Measurements from ENCODE around the gene TRAP1.
A peak's percentile ranks its signal among the peaks of the same experiment; 100 is the strongest.
"Not testable (repeated sequence)": the region's sequence is repeated elsewhere in the genome, so short reads cannot be mapped to it uniquely, and the experiment has no call there.

Gene TRAP1

DNA sequence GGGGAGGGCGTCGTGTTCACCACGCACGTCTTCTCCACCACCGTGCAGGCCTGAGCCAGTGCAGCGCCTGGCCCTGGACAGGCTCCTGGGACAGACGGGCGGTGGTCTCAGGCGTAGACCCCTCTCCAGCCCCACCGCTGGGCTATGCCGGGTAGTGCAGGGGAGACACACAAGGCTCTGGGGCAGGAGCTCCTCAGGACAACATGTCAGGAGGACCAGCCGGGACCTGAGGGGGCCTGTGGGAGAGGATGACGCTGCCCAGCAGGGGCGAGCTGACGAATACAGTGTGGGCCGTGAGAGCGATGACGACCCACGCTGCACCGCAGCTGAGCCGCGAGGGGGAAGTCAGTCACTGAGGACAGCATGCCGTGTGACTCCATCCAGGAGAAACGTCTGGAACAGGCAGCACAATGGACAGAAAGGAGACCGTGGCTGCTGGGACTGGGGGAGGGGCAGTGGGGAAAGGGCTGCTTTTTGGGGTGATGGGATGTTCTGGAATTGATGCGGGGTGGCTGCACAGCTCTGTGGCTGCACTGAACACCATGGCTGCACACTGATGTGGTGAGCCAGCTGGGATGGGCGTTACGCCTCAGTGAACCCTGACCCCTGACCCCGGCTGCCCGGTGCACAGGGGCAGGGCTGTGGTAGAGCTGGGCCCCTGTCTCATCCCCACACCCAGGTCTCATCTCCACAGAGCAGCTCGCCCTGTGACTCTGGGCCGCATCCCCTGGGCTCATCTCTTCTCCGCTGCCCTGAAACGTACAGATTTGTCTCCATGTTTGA lies 42.6 kb downstream of the TRAP1 start:
- no peak for DNase-seq (ENCODE audit: low read depth in 1 of 2, low spot score in 1 of 2)

DNA sequence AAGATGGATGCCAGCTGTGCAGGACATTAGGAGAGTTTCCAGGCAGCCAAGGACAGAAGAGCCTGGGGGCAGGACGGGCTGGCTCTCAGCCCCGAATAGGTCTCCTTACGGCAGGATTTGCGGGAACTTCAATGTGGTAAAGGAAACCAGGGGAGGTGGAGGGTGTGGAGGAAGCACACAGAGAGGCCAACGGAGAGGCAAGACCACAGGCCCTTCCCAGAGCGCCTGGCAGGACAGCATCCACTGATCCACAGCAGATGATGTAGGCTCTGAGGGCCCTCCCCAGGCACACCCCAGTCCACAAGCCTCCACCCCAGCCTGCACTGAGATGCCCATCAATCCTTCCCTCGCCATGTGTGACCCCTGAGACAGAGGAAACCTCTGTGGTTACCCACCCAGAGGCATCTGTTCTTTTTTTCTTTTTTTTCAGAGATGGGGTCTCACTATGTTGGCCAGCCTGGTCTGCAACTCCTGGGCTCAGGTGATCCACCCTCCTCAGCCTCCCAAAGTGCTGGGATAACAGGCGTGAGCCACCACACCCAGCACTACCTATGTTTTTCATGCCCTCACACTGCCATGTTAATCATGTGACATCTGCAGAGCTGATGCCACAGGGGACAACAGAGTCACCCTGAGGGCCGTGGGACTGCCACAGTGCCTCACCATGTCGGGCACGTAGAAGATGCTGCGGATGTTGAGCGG lies 43.5 kb downstream of the TRAP1 start:
- DNase-seq (ENCODE audit: low read depth in 1 of 2, low spot score in 1 of 2) = no peak

DNA sequence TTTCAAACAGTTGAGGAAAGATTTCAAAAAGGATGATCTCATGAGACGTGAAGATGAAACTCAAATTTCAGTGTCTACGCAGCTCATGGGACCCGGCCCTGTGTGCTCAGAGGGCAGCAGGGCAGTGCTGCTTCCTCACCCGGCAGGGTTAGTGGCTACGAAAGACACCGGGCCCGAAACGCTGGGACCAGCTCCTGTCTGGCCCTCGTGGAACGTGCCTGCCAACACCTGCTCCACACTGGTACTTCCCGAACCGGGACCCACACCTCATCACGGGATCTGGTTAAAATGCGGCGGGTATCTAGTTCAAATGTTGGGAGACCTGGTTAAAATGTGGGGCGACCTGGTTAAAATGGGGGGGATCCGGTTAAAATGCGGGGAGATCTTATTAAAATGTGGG lies 44.1 kb downstream of the TRAP1 start:
- no peak for DNase-seq (ENCODE audit: low read depth in 1 of 2, low spot score in 1 of 2)

DNA sequence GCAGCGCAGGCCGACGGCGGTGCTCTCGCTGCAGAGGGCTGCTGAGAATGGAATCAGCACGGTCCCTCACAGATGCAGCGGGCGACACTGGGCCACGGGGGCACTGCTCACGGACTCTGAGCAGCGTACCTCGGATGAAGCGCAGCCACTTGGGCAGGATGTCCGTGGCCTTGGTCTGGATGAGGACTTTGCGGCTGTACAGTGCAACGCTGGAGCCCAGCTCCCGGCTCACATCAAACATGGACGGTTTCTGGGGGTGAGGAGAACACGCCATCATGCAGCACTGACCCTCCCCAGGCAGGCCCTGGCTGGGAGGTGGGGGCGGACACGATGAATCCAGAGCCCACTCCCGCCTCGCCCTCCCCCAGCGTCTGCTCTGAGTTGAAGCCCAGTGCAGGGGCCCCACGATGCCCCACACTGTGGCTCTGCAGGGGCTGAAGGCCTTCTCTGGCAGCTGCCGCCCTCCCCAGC lies 44.7 kb downstream of the TRAP1 start:
- no peak for DNase-seq (ENCODE audit: low read depth in 1 of 2, low spot score in 1 of 2)

DNA sequence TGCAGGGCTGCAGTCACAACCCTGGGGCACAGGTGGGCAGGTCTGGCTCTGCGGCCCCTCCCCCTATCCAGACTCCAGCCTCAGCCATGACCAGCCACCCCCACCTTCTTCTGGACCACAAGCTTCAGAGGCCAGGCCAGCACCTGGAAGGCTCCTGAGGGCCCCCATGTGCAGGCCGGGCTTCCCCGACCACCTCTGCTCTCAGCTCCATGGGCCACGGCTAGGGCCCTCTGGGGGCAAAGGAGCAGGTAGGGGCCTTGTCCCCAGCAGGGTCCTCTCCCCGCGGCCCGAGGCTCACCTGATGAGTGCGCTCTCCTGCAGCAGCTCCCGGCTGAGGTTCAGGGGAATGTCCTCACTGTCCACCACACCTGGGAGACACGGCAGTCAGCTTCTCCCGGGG lies 45.9 kb downstream of the TRAP1 start:
- no peak for DNase-seq (ENCODE audit: low read depth in 1 of 2, low spot score in 1 of 2)

DNA sequence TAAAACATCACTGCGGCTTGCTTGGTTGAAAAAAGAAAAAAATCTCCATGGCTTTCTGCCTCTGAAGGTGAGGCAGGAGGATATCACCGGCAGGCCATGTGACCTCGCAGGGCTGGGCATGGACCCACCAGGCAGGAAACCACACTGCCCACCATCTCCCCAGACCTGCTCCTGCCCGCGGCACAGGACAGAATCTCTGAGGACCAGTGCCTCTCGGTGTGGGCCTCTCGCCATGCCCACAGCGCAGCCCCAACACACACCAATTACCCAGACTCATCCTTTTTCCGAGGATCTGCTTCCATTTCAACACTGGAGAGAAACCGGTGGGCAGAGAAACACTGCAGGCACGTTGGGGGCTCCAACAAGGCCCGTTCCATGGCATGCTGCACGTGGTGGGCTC lies 46.6 kb downstream of the TRAP1 start:
- no peak for DNase-seq (ENCODE audit: low read depth in 1 of 2, low spot score in 1 of 2)

DNA sequence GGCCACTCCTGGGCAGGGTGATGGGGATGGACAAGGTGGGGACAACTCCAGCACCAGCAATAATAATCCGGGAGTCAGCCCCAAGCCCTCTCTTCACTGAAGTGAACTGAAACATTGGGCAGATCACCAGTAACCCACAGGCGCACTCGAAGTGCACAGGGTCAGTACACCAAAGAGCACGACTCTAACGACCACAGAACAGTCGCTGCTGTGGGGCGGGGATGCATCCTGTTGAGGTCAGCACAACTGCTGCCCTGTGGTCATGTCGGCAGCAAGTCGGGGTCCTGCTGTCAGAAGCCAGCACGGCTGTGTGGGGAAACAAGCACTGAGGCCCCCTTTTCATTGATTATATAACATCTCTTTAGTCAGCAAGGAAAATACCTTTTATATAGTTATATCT lies 48.2 kb downstream of the TRAP1 start:
- no peak for DNase-seq (ENCODE audit: low read depth in 1 of 2, low spot score in 1 of 2)

DNA sequence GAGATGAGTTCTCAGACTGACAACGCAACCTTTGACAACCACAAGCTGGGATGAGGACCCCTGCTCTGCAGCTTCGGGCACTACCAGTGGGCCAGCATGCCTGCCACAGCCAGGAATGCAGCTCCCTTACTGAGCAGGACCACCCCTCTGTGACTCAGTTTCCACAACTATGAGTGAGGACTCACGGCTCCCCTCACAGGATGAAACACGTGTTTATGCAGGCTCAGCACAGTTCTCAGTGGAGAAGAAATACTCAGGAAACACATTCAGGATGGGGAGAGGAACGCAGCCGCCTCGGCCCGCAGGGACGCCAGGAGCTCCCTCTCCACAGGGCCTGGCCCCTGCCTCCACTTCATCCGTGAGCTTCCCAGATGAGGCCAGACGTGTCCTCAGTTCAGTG lies 48.7 kb downstream of the TRAP1 start:
- DNase-seq (ENCODE audit: low read depth in 1 of 2, low spot score in 1 of 2) = no peak

DNA sequence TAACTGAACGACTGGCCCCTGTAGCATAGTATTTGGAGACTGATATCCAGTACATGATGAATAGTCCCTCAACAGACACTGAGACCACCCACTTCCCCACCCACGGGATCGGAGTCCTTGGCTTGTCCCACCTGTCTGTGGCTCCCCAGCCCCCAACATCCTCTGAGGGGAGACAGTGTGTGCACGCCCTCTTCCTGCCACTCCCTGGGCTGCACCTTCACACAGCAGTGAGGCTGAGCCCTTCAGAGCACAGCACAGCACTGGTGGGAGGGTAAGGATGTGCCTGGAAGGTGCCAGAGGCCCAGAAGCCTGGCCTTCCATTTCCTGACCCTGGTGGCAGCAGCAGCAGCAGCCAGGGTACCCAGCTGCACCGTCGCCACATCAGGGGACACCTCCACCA lies 51.8 kb downstream of the TRAP1 start:
- DNase-seq (ENCODE audit: low read depth in 1 of 2, low spot score in 1 of 2) = no peak

DNA sequence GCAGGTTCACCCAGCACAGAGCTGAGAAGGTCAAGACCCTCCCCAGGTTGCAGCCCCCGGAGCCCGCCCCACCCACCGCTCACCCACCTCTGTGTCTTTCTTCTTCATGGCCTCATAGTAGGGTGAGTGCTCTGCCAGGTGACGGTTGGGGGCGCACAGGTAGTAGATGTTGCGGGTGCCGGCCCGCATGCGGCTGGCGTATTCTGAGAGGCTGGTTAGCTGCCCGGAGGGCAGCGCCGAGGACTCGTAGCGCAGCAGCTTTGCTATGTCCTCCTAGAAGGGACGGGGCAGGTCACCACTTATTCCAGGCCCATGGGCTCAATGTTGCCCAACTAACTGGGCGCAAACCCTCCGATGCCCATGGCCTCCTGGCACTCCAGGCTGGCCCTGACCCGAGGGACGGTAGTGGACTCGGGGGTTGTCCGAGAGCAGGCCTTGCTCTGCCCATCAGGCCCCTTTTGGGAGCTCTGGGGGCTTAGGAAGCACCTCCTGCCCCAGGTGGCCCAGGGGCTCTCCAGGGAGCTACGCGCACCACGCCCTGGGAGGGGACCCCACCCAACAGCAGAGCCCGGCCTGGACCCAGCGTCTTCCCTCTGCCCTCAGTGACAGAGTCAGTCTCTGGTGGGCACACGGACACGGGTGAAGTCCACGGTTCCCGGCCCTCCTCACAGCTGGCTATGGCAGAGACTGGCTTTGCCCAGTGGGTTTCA lies 53.0 kb downstream of the TRAP1 start:
- no peak for DNase-seq (ENCODE audit: low read depth in 1 of 2, low spot score in 1 of 2)

DNA sequence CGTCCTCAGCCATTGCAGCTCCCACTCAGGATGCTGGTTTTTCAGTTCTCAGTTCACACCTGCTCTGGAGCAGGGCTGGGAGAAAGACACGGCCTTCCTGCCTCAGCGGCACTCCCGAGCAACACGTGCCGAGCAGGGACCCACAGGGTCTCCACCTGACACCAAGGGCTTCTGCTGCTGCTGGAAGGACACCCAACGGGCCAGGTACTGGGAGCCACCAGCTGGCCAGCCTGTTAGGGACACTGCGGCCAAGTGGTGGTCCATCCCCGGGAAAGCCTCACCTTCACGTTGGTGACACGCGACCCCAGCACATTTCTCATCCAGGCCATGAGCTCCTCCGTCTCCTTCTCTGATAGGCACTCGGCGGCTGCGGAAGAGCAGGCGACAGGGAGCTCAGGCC lies 54.7 kb downstream of the TRAP1 start:
- DNase-seq (ENCODE audit: low read depth in 1 of 2, low spot score in 1 of 2) = no peak

DNA sequence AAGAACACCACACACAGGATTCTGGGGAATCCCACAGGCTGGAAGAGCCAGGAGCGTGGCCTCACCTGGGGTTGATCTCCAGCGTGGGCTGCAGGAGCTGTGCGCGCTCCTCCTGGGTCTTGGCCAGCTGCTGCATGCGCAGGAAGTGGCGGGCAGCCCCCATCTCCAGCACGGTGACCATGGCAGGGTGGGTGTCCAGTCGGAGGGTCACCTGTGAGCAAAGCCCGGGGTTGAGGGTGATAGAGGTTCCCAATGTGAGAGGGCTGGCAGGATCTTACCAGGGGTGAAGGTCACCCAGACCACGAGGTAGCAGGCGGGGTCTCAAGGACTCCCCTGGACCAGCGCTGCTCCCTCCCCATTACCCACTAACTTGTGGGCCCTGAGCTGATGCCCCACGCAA lies 55.4 kb downstream of the TRAP1 start:
- DNase-seq (ENCODE audit: low read depth in 1 of 2, low spot score in 1 of 2) = no peak

DNA sequence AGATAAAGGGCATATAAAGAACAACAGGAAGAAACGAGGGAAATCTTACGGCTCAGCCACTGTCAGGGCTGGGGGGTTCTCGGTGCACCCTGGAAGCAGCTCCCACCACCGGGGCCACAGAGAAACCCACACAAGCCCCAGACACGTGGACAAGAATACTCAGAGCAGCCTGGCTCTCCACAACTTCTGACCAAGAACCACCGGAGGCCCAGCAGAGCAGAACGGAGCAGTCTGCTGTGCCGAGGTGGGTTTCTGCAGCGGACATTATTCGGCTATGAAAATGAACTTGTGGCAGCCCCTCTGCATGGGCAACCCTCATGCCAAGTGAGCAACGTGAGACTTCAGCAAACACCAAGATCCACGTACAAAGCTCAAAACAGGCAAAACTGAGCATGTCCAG lies 56.0 kb downstream of the TRAP1 start:
- no peak for DNase-seq (ENCODE audit: low read depth in 1 of 2, low spot score in 1 of 2)

DNA sequence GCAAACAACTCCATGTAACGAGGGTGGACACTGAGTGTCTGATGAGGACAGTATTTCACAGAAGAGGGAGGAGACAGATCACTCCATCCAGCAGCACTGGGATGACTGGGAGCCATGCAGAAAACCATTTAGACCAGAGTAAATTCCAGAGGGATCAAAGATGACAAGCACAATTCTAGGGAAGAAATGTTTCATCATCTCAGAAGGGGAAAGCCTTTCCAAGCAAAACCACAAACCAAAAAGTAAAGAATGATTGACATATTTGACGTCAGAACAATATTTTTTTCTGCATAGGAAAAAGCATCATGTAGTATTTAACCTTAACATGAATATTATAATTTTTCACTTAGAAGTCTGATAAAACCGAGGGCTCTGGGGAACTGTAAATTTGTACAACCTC lies 58.1 kb downstream of the TRAP1 start:
- no peak for DNase-seq (ENCODE audit: low read depth in 1 of 2, low spot score in 1 of 2)

DNA sequence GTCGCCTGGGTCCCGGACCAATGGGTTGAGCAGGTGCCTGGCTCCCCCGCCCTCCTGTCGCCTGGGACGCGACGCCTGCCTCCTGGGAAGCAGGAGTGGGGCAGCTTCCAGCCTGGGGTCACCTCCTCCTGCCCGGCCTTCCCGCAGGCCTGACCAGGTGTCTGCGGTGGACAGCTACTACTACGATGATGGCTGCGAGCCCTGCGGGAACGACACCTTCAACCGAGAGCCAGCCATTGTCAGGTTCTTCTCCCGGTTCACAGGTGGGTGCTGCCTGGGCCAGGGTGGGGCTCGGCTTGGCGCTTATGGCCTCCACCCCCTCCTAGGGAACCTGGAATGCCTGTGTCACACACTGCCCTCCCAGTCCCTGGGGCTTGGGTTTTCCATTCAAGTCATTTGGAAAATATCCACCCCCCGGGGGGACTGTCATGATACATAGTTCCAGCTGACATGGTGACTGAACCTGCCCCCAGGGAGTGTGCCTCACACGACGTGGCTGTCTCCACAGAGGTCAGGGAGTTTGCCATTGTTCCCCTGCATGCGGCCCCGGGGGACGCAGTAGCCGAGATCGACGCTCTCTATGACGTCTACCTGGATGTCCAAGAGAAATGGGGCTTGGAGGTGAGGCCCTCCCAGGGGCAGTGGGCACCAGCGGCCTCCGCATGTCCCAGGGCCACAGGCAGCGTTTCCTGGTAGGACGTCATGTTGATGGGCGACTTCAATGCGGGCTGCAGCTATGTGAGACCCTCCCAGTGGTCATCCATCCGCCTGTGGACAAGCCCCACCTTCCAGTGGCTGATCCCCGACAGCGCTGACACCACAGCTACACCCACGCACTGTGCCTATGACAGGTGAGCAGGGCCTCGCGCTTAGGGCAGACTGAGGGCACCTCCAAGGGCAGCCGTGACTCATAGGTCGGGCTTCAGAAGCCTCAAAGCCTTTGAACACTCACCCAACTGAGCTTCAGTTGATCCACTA lies 60.5 kb downstream of the TRAP1 start:
- DNase-seq (ENCODE audit: low read depth in 1 of 2, low spot score in 1 of 2) = no peak

DNA sequence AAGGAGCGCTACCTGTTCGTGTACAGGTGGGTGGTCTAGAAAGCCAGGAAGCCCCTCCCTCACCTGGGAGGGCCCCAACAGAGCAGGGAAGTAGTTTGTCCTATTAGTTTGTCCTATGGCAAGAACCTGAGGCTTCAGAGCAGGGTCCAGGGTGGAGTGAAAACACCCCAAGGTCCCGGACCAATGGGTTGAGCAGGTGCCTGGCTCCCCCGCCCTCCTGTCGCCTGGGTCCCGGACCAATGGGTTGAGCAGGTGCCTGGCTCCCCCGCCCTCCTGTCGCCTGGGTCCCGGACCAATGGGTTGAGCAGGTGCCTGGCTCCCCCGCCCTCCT lies 61.2 kb downstream of the TRAP1 start:
- DNase-seq (ENCODE audit: low read depth in 1 of 2, low spot score in 1 of 2) = not testable (repeated sequence)

DNA sequence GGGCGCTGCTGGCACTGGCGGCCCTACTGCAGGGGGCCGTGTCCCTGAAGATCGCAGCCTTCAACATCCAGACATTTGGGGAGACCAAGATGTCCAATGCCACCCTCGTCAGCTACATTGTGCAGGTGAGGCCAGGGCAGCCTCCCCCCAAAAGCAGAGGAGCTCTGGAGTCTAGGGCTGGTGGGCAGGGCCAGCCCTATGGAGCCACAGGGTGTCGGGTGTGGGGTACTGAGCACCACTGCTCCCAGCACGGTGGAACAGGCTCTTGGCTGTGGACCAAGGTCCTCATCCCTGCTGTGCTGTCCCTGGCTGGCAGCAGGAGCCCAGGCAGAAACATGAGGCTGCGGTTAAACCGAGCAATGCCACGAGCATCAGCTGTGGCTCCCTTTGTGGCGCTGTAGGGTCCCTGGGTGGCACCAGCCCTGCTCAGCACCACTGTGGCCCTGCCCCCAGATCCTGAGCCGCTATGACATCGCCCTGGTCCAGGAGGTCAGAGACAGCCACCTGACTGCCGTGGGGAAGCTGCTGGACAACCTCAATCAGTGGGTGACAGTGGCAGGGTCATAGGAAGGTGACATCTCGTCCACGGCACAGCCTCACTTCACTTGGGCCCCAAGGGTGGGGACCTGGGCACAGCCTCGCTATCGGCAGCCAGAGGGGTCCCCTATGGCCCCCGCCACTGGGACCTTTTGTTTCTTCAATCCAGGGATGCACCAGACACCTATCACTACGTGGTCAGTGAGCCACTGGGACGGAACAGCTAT lies 61.7 kb downstream of the TRAP1 start:
- DNase-seq (ENCODE audit: low read depth in 1 of 2, low spot score in 1 of 2) = no peak

DNA sequence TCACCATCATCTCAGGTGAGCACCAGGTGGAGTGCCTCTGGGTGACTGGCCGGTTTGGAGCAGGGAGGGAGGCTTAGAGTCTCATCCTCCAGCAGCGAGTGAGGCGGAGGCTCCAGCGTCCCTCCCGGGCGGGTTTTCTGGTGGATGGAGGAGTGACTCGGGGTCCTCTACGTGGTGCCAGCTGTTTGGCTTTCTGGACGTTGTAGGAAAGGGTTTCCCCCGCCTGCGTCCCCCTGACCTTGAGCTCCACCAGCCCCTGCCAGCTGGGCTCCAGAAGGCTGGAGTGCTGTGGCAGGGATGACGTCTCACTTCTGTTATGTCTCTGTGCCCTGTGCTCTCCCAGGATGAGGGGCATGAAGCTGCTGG lies 62.3 kb downstream of the TRAP1 start:
- no peak for DNase-seq (ENCODE audit: low read depth in 1 of 2, low spot score in 1 of 2)

DNA sequence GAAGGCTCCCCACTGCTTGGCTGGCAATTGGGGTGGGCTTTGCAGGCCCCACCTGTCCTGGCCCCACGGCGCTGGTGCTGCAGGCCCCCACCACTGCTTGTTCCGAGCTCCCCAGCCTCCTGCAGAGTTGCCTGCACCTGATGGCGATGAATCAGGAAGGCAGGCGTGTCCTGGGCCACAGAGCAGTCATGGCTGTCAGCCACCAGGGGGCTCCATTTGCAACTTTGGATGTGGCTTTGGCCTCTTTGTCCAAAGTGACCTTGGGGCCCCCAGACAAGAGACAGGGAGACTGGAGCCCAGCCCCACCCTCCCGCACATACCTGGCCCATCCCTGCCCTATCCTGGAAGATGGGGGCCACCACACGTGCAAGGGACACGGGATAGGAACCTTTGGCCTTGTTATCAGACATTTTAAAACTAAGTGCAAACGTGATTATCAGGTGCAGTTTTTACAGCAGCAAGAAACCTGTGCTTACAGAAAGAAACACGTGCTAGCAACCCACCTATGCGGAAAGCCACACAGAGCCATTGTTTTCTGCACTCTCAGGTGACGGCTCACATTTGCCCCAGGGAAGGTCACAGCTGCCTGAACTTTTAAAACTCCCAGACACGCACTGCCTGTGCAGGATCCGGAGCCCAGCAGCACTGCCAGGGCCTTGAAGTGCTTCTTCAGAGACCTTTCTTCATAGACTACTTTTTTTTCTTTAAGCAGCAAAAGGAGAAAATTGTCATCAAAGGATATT lies 62.9 kb downstream of the TRAP1 start, which contains the start of gene DNASE1:
TSS of gene DNASE1 (plus strand) at position 443 of the 743 bp plus-strand sequence. CDS start 683 bp downstream, outside the sequence.
- DNase-seq (ENCODE audit: low read depth in 1 of 2, low spot score in 1 of 2) = peak; percentile 18 to 19
